ENCODE results near the gene HS6ST1.

GRCh38 chr2:128252501-128252900 lies 66.2 kb downstream of the HS6ST1 start:
- TF ChIP-seq CTCF (conservative IDR thresholded peaks at IDR 0.05; ENCODE audit: low read length), result no peak
- no peak for TF ChIP-seq EZH2phosphoT487 (IDR thresholded peaks at IDR 0.05; ENCODE audit: borderline replicate concordance, low read depth, low read length)
